Erythroblast (primary cell): ENCODE measurements around the gene FAN1.
A peak's percentile ranks its signal among the peaks of the same experiment; 100 is the strongest.

Experiments used
- DNase-seq, 2 experiments: peaks; one replicate each; lab custom pipeline; 2025; lab: John Stamatoyannopoulos, UW
- GATA1 ChIP-seq: IDR thresholded peaks from 2 replicates; pipeline ENCODE4 v1.6.1; 2011; ENCODE audit warnings: low read depth, mild to moderate bottlenecking, control low read depth, low read length, moderate library complexity
- POLR2A ChIP-seq: IDR thresholded peaks from 2 replicates; pipeline ENCODE4 v1.6.1; 2011; ENCODE audit warnings: mild to moderate bottlenecking, low read length

The FAN1 gene

GRCh38 chr15:30991255-30992235 is 87.8 kb downstream of the FAN1 start, which contains the start of gene MTMR10:
TSS of gene MTMR10 (minus strand) at chr15:30991628. CDS start at chr15:30991506, 122 bp downstream.
- DNase-seq: peak; percentile 90 to 93
- TF ChIP-seq POLR2A (peak; percentile 93), GATA1 (no peak)

- TF ChIP-seq GATA1 (no peak), POLR2A (no peak)
- peak in 1 of 2 experiments; percentile 38 for DNase-seq
Measured at GRCh38 chr15:30992249-30992864, 88.6 kb downstream of the FAN1 start.
